NB4 (cell line): Measurements from ENCODE around the gene C19orf38.

Experiments used
- MYC ChIP-seq: IDR thresholded peaks from 2 replicates; pipeline ENCODE4 v1.6.1; 2011; ENCODE audit warnings: low read depth, low read length
- TF ChIP-seq, protein P1 (sequence below): IDR thresholded peaks from one replicate; pipeline ENCODE4 v1.5.1; 2012; ENCODE audit warnings: low read depth, low read length
- TF ChIP-seq, protein P2 (sequence below): IDR thresholded peaks from 2 replicates; pipeline ENCODE4 v1.6.1; 2011; ENCODE audit warnings: low read depth, low read length

DNA sequence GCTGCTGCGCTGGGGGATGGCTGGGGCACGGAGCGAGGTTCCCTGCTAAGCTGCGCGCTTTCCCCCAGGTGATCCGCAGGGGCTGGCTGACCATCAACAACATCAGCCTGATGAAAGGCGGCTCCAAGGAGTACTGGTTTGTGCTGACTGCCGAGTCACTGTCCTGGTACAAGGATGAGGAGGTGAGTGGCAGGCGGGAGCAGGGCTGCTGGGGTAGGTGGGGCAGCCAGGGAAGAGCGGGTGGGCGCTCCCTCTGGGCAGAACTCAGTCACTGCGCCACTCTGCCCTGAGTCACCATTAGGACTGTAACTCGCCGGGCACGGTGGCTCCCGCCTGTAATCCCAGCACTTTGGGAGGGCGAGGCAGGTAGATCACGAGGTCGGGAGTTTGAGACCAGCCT, 36.0 kb upstream of the C19orf38 start:
- TF ChIP-seq, protein P1, sequence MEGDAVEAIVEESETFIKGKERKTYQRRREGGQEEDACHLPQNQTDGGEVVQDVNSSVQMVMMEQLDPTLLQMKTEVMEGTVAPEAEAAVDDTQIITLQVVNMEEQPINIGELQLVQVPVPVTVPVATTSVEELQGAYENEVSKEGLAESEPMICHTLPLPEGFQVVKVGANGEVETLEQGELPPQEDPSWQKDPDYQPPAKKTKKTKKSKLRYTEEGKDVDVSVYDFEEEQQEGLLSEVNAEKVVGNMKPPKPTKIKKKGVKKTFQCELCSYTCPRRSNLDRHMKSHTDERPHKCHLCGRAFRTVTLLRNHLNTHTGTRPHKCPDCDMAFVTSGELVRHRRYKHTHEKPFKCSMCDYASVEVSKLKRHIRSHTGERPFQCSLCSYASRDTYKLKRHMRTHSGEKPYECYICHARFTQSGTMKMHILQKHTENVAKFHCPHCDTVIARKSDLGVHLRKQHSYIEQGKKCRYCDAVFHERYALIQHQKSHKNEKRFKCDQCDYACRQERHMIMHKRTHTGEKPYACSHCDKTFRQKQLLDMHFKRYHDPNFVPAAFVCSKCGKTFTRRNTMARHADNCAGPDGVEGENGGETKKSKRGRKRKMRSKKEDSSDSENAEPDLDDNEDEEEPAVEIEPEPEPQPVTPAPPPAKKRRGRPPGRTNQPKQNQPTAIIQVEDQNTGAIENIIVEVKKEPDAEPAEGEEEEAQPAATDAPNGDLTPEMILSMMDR = no peak
- no peak for TF ChIP-seq MYC
- TF ChIP-seq, protein P2, sequence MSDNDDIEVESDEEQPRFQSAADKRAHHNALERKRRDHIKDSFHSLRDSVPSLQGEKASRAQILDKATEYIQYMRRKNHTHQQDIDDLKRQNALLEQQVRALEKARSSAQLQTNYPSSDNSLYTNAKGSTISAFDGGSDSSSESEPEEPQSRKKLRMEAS = no peak
